Nephron (organoid): ENCODE data around the gene ELOB.

Experiments used
- H3K27ac Mint-ChIP-seq, 3 experiments: 2 replicates each; pipeline ENCODE4 v1.8.0; 2020; ENCODE audit warnings: mixed read lengths in 3 of 3, mild to moderate bottlenecking in 2 of 3, moderate library complexity in 1 of 3
- H3K27me3 Mint-ChIP-seq: 2 replicates; pipeline ENCODE4 v1.8.0; 2021; ENCODE audit warnings: low read depth, mild to moderate bottlenecking, moderate library complexity, mixed read lengths
- H3K36me3 Mint-ChIP-seq: 2 replicates; pipeline ENCODE4 v1.8.0; 2020; ENCODE audit warnings: low read depth, mixed read lengths
- H3K4me1 Mint-ChIP-seq: 2 replicates; pipeline ENCODE4 v1.8.0; 2020; ENCODE audit warnings: mixed read lengths
- H3K4me3 Mint-ChIP-seq, 3 experiments: 2 replicates each; pipeline ENCODE4 v1.8.0; 2020; ENCODE audit warnings: mild to moderate bottlenecking in 3 of 3, mixed read lengths in 3 of 3, moderate library complexity in 2 of 3
- H3K9me3 Mint-ChIP-seq: 2 replicates; pipeline ENCODE4 v1.8.0; 2020; ENCODE audit warnings: mixed read lengths
- CTCF ChIP-seq, 3 experiments: fragments of 200-600 bp; sonication (generic); IDR thresholded peaks; one replicate each; pipeline ENCODE4 v1.5.0; 2021; ENCODE audit warnings: antibody characterized with exemption in 3 of 3; ENCODE audit not compliant: unreplicated experiment in 3 of 3

The ELOB gene

GRCh38 chr16:2756288-2757015, 20.6 kb downstream of the ELOB start:
- no peak for TF ChIP-seq CTCF (IDR thresholded peaks at IDR 0.05; ENCODE audit: unreplicated experiment in 3 of 3)

GRCh38 chr16:2755158-2755557, 21.9 kb downstream of the ELOB start:
- no peak for TF ChIP-seq CTCF (IDR thresholded peaks at IDR 0.05; ENCODE audit: unreplicated experiment in 3 of 3)
- peaks cover 61% of the 10 kb centered on the region for H3K36me3 Mint-ChIP-seq
- H3K9me3 Mint-ChIP-seq: peaks cover 5% of the 10 kb centered on the region
- H3K27ac Mint-ChIP-seq: peak overlapping the region; percentile 94 to 99 (median 94)
- H3K4me3 Mint-ChIP-seq: peak overlapping the region; percentile 90 to 97 (median 92)
- H3K27me3 Mint-ChIP-seq: no peaks in the 10 kb centered on the region
- H3K4me1 Mint-ChIP-seq: peaks cover 53% of the 10 kb centered on the region

More at GRCh38 chr16:2756288-2757015, 20.6 kb downstream of the ELOB start:
- Mint-ChIP-seq H3K36me3 (peaks cover 74% of the 10 kb centered on the region), H3K4me3 (peak overlapping the region; percentile 7 to 55 (median 36)), H3K27ac (peak overlapping the region in 2 of 3 experiments; percentile 2 to 12), H3K27me3 (no peaks in the 10 kb centered on the region), H3K9me3 (peaks cover 13% of the 10 kb centered on the region), H3K4me1 (peaks cover 41% of the 10 kb centered on the region)

GRCh38 chr16:2753733-2754020, 23.4 kb downstream of the ELOB start:
- no peak for TF ChIP-seq CTCF (IDR thresholded peaks at IDR 0.05; ENCODE audit: unreplicated experiment in 3 of 3)
- peak overlapping the region; percentile 90 to 97 (median 92) for H3K4me3 Mint-ChIP-seq
- H3K4me1 Mint-ChIP-seq: peaks cover 62% of the 10 kb centered on the region
- H3K27me3 Mint-ChIP-seq: no peaks in the 10 kb centered on the region
- peak overlapping the region; percentile 94 to 99 (median 94) for H3K27ac Mint-ChIP-seq
- H3K9me3 Mint-ChIP-seq: peaks cover under 1% of the 10 kb centered on the region
- H3K36me3 Mint-ChIP-seq: peaks cover 50% of the 10 kb centered on the region

- no peaks in the 10 kb centered on the region for H3K9me3 Mint-ChIP-seq
- H3K4me1 Mint-ChIP-seq: peaks cover 62% of the 10 kb centered on the region
- H3K27ac Mint-ChIP-seq: peak overlapping the region; percentile 94 to 100 (median 100)
- H3K27me3 Mint-ChIP-seq: no peaks in the 10 kb centered on the region
- H3K4me3 Mint-ChIP-seq: peak overlapping the region; percentile 90 to 97 (median 92)
- H3K36me3 Mint-ChIP-seq: peaks cover 44% of the 10 kb centered on the region
- no peak for TF ChIP-seq CTCF (IDR thresholded peaks at IDR 0.05; ENCODE audit: unreplicated experiment in 3 of 3)
Observed at GRCh38 chr16:2752850-2753732, 24.0 kb downstream of the ELOB start.

- TF ChIP-seq CTCF (IDR thresholded peaks at IDR 0.05; ENCODE audit: unreplicated experiment in 3 of 3): no peak
- peak within 1 kb of the TSS; percentile 100 for H3K27ac Mint-ChIP-seq
- H3K36me3 Mint-ChIP-seq: peaks cover 36% of the 10 kb centered on the region
- H3K27me3 Mint-ChIP-seq: no peaks in the 10 kb centered on the region
- peaks cover 58% of the 10 kb centered on the region for H3K4me1 Mint-ChIP-seq
- H3K4me3 Mint-ChIP-seq: peak within 1 kb of the TSS; percentile 92 to 97 (median 93)
- H3K9me3 Mint-ChIP-seq: no peaks in the 10 kb centered on the region
Observed at GRCh38 chr16:2752035-2752849, 24.8 kb downstream of the ELOB start, which contains the start of gene SRRM2. Gene SRRM2 (plus strand): TSS chr16:2752638. CDS start chr16:2756365, 3,727 bp downstream.
